Amniotic stem cell (primary cell): ENCODE results near the gene SLC22A17.

Source experiments
- DNase-seq: peaks from one replicate; lab custom pipeline; 2025; lab: John Stamatoyannopoulos, UW

Gene SLC22A17

GRCh38 chr14:23361763-23362162 lies 9.1 kb upstream of the SLC22A17 start:
- no peak for DNase-seq

DNA sequence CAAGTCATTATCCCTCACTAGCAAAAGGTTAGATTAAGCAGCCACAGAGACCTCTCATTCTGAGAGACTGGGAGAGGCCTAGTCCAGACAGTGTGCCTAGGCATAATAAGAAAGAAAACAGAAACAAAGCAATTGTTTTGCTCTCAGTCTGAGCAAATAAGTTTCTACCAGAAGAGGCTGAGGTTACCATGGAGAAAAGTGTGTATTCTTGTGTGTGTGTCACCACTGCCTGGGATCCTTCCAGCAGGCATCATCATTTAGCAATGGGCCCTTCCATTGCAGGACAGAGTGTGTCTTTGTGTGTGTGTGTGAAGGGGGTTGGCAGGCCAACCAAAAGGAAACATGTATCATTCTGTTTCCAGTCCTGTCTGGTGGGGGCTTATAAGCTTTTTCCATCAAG lies 8.6 kb upstream of the SLC22A17 start:
- DNase-seq, result no peak

DNA sequence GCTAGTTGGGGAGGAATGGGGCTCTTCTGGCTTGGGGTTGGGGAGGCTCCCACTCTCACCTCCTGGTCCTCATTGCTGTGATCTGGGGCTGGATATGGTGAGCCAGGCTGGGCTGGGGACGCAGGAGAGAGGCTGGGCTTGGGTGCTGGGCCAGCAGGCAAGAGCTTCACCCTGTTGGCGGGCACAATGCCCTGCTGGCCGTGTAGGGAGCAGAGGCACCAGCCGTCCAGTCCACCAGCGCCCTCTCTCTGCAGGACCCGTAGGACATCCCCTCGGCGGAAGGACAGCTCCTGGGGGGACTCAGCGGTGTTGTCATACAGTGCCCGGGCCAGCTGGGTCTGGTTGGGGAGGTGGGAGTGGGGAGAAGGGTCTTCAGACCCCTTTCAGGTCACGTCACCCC lies 7.8 kb upstream of the SLC22A17 start:
- DNase-seq, result no peak

DNA sequence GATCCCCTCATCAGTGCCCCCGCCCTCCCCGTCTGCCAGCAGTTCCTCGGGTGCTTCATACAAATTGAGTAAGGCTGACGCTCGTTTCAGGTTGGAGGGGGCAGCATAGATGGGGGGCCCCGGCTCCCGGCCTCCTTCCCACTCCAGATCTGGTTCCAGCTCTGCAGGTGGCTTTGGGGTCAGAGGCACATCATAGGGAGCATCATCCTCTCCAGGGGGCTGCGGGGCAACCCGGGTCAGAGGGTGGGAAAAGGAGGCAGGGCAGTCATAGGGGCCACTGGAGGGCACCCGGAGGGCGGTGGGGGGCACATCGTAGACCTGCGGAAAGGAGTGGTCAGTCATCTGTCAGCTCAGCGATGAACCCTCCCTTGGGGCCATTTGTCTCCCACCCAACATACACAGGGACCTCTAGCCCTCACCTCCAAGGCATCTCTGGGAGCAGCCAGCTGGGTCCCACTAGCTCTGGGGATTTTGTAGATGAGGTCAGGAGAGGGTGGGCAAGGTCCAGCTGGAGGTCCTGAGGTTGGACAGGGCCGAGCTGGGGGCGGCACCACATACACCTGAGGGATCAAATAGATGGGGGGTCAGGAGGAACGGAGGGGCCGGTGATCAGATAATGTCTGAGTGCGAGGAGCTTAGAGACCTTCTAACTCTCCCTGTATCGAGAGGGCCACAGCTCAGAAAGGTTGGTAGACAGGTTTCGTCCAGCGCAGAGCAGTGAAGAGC lies 7.2 kb upstream of the SLC22A17 start:
- DNase-seq, result no peak

DNA sequence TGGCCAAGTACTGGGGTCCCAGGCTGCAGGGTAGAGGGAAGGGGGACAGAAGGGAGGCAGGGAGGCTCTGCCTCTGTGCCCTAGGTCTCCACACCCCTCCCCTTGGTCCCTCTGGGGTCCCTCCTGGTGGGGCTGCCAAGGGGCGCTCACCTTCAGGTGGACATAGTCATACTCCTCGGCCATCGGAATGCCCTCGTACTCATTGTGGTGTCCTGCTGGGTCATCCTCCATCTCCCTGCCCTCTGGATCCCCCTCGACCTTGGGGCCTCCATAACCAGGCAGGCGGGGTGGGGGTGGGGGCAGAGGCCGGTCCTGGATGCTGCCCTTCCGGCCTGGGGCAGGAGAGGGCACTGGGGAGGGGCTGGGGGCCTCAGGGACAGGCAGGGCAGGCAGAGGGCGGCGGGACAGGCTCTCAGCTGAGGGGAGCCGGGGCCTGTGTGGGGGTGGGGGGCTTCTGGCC lies 6.5 kb upstream of the SLC22A17 start:
- no peak for DNase-seq

DNA sequence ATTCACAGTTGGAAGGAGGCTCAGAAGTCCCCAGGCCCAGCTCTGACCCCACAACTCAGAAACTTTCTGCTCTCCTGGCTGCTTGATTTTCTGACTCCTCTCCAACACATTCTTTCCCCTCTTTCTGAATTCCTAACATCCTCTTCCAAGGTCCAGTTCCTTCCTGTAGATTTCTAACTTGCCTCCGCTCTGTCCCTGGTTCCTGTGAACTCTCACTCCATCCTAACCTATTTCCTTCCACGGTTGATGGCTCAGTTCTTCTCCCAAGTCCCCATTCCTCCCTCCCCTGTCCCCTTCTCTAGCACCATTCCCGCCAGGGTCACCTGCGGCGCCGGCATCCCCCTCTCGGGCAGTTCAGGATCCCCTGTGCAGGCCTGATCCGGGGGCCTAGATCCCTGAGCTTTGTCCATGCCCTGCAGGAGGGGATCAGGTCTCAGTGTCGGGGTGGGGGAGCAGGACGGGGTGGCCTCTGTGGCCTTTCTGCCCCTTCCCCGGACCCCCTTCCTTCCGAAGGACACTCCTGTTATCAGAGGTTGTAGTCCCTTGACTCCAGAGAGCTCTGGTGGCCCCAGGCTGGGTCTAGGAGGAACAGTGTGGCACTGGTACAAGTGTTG lies 6.0 kb upstream of the SLC22A17 start:
- no peak for DNase-seq

GRCh38 chr14:23358042-23358441 lies 5.4 kb upstream of the SLC22A17 start:
- DNase-seq, result no peak

- DNase-seq, result no peak
These were observed 4.6 kb upstream of the SLC22A17 start for GRCh38 chr14:23357261-23357660.

DNA sequence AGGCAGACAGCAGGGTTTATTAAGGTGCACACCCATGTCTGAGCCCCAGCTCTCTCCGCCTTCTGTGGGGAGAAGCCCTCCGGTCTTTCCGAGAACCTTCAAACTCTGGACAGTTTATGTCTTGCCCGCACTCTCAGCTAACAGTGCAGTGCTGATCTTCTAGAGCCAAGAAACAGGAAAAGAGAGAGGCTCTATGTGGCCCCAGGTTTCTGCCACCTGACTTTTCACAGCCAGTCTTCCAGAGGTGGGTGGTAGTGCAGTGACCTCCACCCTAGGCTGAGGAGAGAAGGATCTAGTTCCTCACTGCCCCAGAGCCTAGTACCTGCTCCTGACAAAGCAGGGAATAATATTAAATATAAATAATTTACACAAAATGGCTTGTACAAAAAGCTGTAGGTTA lies 4.0 kb upstream of the SLC22A17 start:
- no peak for DNase-seq

DNA sequence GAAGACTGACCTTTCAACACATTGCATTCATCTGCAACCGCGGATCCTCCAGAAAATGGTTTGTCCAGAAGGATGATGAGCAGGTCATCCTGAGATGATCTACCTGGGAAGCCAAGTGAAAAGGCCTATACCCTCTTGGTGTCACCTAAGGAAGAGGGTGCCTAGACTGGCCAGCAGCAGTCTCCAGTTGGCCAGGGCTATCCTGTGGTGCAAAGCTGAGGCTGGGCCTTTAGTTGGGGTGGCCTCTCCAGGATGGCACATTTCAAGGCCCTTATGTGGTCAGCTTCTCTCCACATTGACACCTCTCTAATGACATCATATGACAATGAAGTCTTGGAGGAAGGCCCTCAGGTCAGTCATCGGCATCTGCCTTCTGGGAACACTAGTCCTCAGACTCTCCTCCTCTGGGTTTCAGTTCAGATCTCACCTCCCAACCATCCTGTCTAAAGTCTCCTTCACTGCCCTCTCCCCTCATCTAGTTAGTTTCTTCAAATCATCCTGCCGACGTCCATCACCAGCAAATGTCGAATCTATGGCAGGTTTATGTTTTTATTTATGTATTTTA lies 3.3 kb upstream of the SLC22A17 start:
- no peak for DNase-seq

DNA sequence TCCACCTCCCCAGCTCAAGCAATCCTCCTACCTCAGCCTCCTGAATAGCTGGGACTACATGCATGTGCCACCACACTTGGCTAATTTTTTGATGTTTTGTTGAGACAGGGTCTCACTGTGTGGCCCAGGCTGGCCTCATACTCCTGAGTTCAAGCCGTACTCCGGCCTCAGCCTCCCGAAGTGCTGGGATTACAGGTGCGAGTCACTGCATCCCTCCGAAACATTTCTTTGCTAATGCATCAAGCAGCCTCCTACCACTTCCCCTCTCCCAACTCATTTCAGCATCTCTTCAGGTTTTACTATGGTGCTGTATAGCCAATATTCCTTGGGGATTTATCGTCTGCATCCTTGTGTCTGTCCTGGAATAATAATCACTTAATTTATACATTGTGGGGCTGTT lies 2.3 kb upstream of the SLC22A17 start:
- no peak for DNase-seq

GRCh38 chr14:23353433-23353780 lies 720 bp upstream of the SLC22A17 start:
- DNase-seq, result no peak

GRCh38 chr14:23351681-23352505 lies 794 bp downstream of the SLC22A17 start:
- no peak for DNase-seq

DNA sequence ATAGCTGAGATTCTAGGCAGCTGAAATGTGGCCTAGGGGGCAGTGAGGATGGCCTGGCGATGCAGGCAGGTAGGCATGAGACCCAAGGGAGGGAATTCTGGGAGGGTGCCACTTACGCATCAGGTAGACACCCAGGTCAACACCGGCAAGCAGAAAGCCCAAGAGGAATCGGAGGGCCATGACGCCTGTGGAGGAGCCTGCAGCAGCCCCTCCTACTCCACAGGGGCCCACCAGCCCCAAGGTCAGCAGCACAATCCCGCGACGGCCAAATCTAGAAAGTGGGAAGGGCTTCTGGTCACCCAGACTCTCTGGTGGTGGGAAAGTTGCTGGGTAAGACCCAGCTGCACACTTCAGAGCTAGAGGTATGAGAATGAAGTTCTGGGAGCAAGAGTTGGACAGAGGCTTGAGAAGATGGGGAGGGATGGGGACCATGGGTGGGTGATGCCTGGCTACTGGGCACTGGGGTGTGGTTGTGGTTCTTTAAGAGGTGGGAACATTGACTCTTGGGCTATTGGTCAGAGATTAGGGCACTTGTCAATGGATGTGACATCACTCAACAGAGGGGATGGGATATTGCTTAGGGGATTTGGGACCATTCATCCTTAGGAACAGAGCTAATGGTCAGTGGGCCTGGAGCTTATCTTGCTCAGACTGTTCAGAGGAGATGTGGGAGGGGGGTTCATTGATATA lies 3.4 kb downstream of the SLC22A17 start:
- no peak for DNase-seq

DNA sequence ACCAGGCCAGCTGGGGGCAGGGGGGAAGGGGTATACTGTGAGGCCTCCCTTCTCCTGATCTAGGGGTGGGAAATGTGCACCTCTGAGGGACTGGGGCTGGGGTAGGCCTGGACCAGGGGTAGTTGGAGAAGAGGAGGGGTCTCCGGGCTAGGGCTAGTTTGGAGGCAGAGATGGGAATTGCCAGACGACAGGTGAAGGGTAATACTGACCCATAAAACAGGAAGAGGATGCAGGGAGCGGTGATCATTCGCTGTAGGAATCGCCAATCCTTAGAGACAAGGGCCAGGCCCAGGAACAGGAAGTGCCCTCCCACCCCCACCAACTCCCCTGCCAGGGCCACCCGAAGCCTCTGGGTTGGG lies 4.4 kb downstream of the SLC22A17 start:
- no peak for DNase-seq

DNA sequence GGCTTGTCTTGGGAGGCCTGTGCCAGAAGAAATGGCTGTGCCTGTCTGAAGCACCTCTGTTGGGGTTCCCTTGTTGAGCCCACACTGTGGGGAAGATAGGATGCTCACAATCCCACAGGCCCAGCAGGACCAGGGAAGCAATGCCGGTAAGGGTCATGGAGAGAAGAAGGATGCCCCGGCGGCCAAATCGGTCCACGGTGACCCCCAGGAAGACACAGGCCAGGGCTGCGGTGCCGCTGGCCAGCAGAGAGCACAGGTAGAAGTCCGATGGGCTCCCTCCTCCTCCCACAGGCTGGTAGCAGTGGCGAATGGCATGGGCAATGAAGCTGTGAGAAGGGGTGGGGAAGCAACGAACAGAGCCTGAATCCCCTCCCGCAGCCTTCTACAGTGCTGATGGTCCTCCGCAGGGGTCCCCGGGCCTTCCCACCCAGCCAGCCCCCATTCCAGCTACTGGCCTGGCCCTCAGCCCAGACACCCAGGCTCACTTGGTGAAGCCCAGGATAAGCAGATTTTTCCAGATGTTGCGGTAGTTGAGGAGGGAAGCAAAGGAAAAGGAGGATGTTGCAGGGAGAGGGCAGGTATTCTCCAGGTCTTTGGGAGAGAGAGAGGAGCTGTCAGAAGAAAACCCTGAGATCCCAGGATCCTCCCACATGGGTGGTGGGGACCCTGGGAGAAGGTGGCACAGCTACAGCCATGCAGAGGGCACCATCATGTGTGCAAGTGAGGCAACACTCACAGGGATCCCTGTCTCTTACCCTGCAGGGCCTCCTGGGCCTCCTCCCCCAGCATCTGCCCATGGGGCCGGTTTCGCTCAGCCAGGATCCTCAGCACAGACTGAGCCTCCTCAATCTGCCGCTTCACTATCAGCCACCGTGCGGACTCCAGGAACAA lies 5.0 kb downstream of the SLC22A17 start:
- DNase-seq, result no peak

- no peak for DNase-seq
These were observed 5.8 kb downstream of the SLC22A17 start for GRCh38 chr14:23346693-23347405.

DNA sequence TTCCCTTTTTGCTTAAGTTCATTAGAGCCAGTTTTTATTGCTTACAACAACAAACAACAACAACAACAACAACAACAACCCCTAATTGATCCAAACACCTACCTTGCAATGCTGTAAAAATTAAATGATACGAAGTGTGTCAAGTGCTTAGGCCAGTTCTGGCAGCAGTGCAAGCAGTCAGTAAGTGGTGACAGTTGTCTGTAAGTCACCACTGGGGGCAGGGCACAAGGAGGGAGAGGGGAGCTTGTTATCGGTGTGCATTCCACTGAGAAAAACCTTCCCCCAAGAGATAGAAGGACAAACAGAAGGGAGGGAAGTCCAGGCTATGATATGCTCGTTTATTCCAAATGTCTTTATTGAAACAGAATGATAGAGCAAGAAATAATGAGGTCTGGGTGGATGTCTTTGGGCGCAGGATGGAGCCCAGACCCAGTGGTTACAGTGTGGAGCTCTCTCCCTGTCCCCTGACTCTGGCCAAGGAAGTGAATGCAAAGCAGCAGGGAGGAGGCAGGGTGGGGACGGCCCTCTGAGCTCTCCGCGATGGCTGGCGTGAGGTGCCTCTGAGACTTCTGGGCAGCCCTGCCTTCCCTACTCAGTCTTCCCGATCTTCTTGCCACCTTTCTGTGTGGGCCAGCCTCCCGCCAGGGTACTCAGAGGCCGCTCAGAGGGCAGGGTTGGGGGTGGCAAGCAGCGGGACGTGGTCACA lies 6.5 kb downstream of the SLC22A17 start:
- DNase-seq, result no peak

DNA sequence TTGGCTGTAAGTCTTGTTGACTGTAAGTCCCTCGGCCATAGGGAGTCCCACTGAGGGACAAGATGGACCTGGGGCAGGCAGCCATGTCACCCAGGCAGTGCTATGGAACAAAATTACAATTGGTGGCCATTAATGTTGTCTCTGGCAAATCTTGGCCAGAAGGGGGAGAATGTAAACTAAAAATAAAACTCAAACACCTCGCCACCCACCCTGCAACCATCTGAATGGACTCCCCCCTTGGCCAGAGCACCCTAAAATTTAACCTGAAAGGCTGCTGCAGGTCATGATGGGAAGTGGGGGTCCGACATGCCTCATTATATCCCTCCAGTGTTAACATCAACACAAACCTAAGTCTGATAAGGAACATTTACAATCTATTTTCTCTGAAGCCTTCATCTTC lies 8.2 kb downstream of the SLC22A17 start:
- DNase-seq, result no peak
